T follicular helper cell (primary cell): ENCODE data around the gene NAT9.

ENCODE experiments used
- DNase-seq: peaks from one replicate; pipeline ENCODE4 v3.0.0-alpha.2; 2020; ENCODE audit warnings: low read depth

NAT9 gene

GRCh38 chr17:74805591-74805991 is 29.4 kb upstream of the NAT9 start:
- DNase-seq = no peak

GRCh38 chr17:74804683-74805082 is 28.5 kb upstream of the NAT9 start:
- DNase-seq = no peak

- DNase-seq = no peak
Observed at GRCh38 chr17:74803971-74804370, 27.8 kb upstream of the NAT9 start.

- no peak for DNase-seq
Observed at GRCh38 chr17:74803388-74803930, 27.3 kb upstream of the NAT9 start.

GRCh38 chr17:74801896-74802295 is 25.8 kb upstream of the NAT9 start:
- DNase-seq = no peak

- DNase-seq = no peak
Observed at GRCh38 chr17:74800531-74800930, 24.4 kb upstream of the NAT9 start.

GRCh38 chr17:74799097-74799496 is 23.0 kb upstream of the NAT9 start:
- no peak for DNase-seq

GRCh38 chr17:74798239-74798707 is 22.1 kb upstream of the NAT9 start:
- no peak for DNase-seq

- DNase-seq = no peak
Observed at GRCh38 chr17:74797824-74798223, 21.7 kb upstream of the NAT9 start.

GRCh38 chr17:74796866-74797265 is 20.7 kb upstream of the NAT9 start:
- DNase-seq = no peak

- DNase-seq = no peak
Observed at GRCh38 chr17:74796211-74796610, 20.1 kb upstream of the NAT9 start.

GRCh38 chr17:74795327-74796020 is 19.3 kb upstream of the NAT9 start:
- no peak for DNase-seq

- DNase-seq = no peak
Observed at GRCh38 chr17:74792586-74793105, 16.5 kb upstream of the NAT9 start.

- DNase-seq = no peak
Observed at GRCh38 chr17:74790161-74791058, 14.3 kb upstream of the NAT9 start.

- no peak for DNase-seq
Observed at GRCh38 chr17:74786431-74787055, 10.4 kb upstream of the NAT9 start.

- no peak for DNase-seq
Observed at GRCh38 chr17:74785981-74786360, 9.8 kb upstream of the NAT9 start.

- no peak for DNase-seq
Observed at GRCh38 chr17:74785096-74785980, 9.2 kb upstream of the NAT9 start.

GRCh38 chr17:74784125-74784810 is 8.1 kb upstream of the NAT9 start:
- DNase-seq = no peak

GRCh38 chr17:74782571-74782970 is 6.4 kb upstream of the NAT9 start:
- DNase-seq = no peak

GRCh38 chr17:74780443-74781238 is 4.5 kb upstream of the NAT9 start:
- DNase-seq = no peak
